Vagina (tissue), 2 donors: Measurements from ENCODE around the gene SPOCK3. TPM values are rescaled to one million over a fixed set of nuclear protein-coding genes. Genes with fewer than 3 reads are reported as not detected.

Experiments
- DNase-seq, 2 donors: peaks; one replicate each; pipeline ENCODE4 v3.0.0-alpha.2; 2017; ENCODE audit errors: extremely low spot score in 2 of 2
- H3K27ac ChIP-seq: fragments of 200-600 bp; sonication (generic); one replicate; pipeline ENCODE4 v1.5.1; 2019
- H3K27me3 ChIP-seq: fragments of 200-600 bp; sonication (generic); one replicate; pipeline ENCODE4 v1.5.1; 2019
- H3K36me3 ChIP-seq, 2 donors: fragments of 200-600 bp; sonication (generic); one replicate each; pipeline ENCODE4 v1.5.1; 2017 to 2019
- H3K4me1 ChIP-seq: fragments of 200-600 bp; sonication (generic); one replicate; pipeline ENCODE4 v1.5.1; 2019
- H3K4me3 ChIP-seq, 2 donors: fragments of 200-600 bp; sonication (generic); 1 replicate in 1 of 2; 2 replicates in 1 of 2; pipeline ENCODE4 v1.5.1; 2016 to 2019
- H3K9me3 ChIP-seq: fragments of 200-600 bp; sonication (generic); one replicate; pipeline ENCODE4 v1.5.1; 2019
- CTCF ChIP-seq, 3 experiments: fragments of 450-650 bp in 2 of 3; fragments of 200-600 bp in 1 of 3; sonication (generic) in 1 of 3; IDR thresholded peaks; one replicate each; pipeline ENCODE4 v1.5.1; 2017 to 2019; ENCODE audit warnings: antibody characterized with exemption in 3 of 3, mild to moderate bottlenecking in 2 of 3, moderate library complexity in 2 of 3
- POLR2A ChIP-seq, 2 donors: fragments of 450-650 bp; IDR thresholded peaks; one replicate each; pipeline ENCODE4 v1.6.1; 2017; ENCODE audit warnings: antibody characterized with exemption in 2 of 2, mild to moderate bottlenecking in 2 of 2, moderate library complexity in 2 of 2
- POLR2AphosphoS5 ChIP-seq, 2 donors: sonication (generic); formaldehyde crosslinking; IDR thresholded peaks; one replicate each; pipeline ENCODE4 v1.9.0; 2017; ENCODE audit warnings: antibody characterized with exemption in 2 of 2, mild to moderate bottlenecking in 2 of 2, low read depth in 1 of 2; ENCODE audit not compliant: insufficient read depth in 1 of 2
- intact Hi-C: fragments of 100-400 bp; cut with DNase I; formaldehyde crosslinking; loops from one replicate; pipeline ENCODE4 v1.15.1; 2023
- total RNA-seq: library from RNA; depleted of rRNA; stranded (reverse); fragments of >200 nt; gene quantifications from one replicate; pipeline ENCODE4 v1.2.3, GENCODE V29; 2016

Gene SPOCK3
- total RNA-seq, 1 donor from 2014 or later: 0.74 TPM

GRCh38 chr4:166827629-166828028 is 406.7 kb downstream of the SPOCK3 start:
- no peaks in the 10 kb centered on the region for H3K4me1 ChIP-seq
- intact Hi-C loops: no loop called here
- H3K36me3 ChIP-seq: no peaks in the 10 kb centered on the region
- no peak overlapping the region for H3K27ac ChIP-seq
- H3K27me3 ChIP-seq: no peaks in the 10 kb centered on the region
- TF ChIP-seq POLR2A (IDR thresholded peaks at IDR 0.05): no peak
- no peak for TF ChIP-seq POLR2AphosphoS5 (IDR thresholded peaks at IDR 0.05; ENCODE audit: insufficient read depth in 1 of 2, low read depth in 1 of 2)
- TF ChIP-seq CTCF (IDR thresholded peaks at IDR 0.05): no peak
- H3K4me3 ChIP-seq: no peak overlapping the region
- DNase-seq: no peak
- H3K9me3 ChIP-seq: no peaks in the 10 kb centered on the region

- Histone ChIP-seq H3K27me3 (no peaks in the 10 kb centered on the region), H3K36me3 (no peaks in the 10 kb centered on the region), H3K4me3 (no peak overlapping the region), H3K27ac (no peak overlapping the region), H3K9me3 (no peaks in the 10 kb centered on the region), H3K4me1 (no peaks in the 10 kb centered on the region)
- no peak for DNase-seq
- TF ChIP-seq POLR2A (IDR thresholded peaks at IDR 0.05): no peak
- no peak for TF ChIP-seq POLR2AphosphoS5 (IDR thresholded peaks at IDR 0.05; ENCODE audit: insufficient read depth in 1 of 2, low read depth in 1 of 2)
- no peak for TF ChIP-seq CTCF (IDR thresholded peaks at IDR 0.05)
- intact Hi-C loops: no loop called here
Measured at GRCh38 chr4:166827167-166827566, 407.1 kb downstream of the SPOCK3 start.

GRCh38 chr4:166823848-166824247 is 410.4 kb downstream of the SPOCK3 start:
- intact Hi-C loops: no loop called here
- no peaks in the 10 kb centered on the region for H3K9me3 ChIP-seq
- H3K4me3 ChIP-seq: no peak overlapping the region
- no peak for DNase-seq
- H3K36me3 ChIP-seq: no peaks in the 10 kb centered on the region
- no peak for TF ChIP-seq POLR2AphosphoS5 (IDR thresholded peaks at IDR 0.05; ENCODE audit: insufficient read depth in 1 of 2, low read depth in 1 of 2)
- TF ChIP-seq CTCF (IDR thresholded peaks at IDR 0.05): no peak
- no peak for TF ChIP-seq POLR2A (IDR thresholded peaks at IDR 0.05)
- H3K27me3 ChIP-seq: no peaks in the 10 kb centered on the region
- H3K4me1 ChIP-seq: no peaks in the 10 kb centered on the region
- H3K27ac ChIP-seq: no peak overlapping the region

- Histone ChIP-seq H3K9me3 (no peaks in the 10 kb centered on the region), H3K4me3 (no peak overlapping the region), H3K36me3 (no peaks in the 10 kb centered on the region), H3K27me3 (no peaks in the 10 kb centered on the region), H3K4me1 (no peaks in the 10 kb centered on the region), H3K27ac (no peak overlapping the region)
- no peak for DNase-seq
- TF ChIP-seq POLR2AphosphoS5 (IDR thresholded peaks at IDR 0.05; ENCODE audit: insufficient read depth in 1 of 2, low read depth in 1 of 2) (no peak), CTCF (IDR thresholded peaks at IDR 0.05) (no peak), POLR2A (IDR thresholded peaks at IDR 0.05) (no peak)
- intact Hi-C loops: no loop called here
Measured at GRCh38 chr4:166823126-166823525, 411.2 kb downstream of the SPOCK3 start.

- Histone ChIP-seq H3K27ac (no peak overlapping the region), H3K4me1 (no peaks in the 10 kb centered on the region), H3K36me3 (no peaks in the 10 kb centered on the region), H3K4me3 (no peak overlapping the region), H3K27me3 (no peaks in the 10 kb centered on the region), H3K9me3 (no peaks in the 10 kb centered on the region)
- no peak for TF ChIP-seq POLR2A (IDR thresholded peaks at IDR 0.05)
- no peak for TF ChIP-seq POLR2AphosphoS5 (IDR thresholded peaks at IDR 0.05; ENCODE audit: insufficient read depth in 1 of 2, low read depth in 1 of 2)
- no peak for TF ChIP-seq CTCF (IDR thresholded peaks at IDR 0.05)
- intact Hi-C loops: no loop called here
- DNase-seq: no peak
Measured at GRCh38 chr4:166822386-166822785, 411.9 kb downstream of the SPOCK3 start.
